Measurements from ENCODE around the gene ERVFRD-1. TPM values are rescaled to one million over a fixed set of nuclear protein-coding genes. Genes with fewer than 3 reads are reported as not detected.

The ERVFRD-1 gene
- total and polyA plus RNA-seq, 2 of the 13 experiments (the other 11 are each of a cell fraction or from before 2014, with no cell fraction given): not detected

GRCh38 chr6:11143394-11144371, 32.2 kb upstream of the ERVFRD-1 start (continued):
- TF ChIP-seq ELF4 (CRISPR knock-in tag; IDR thresholded peaks at IDR 0.05; ENCODE audit: borderline replicate concordance): no peak
- TF ChIP-seq NFKB2 (CRISPR knock-in tag; IDR thresholded peaks at IDR 0.05; ENCODE audit: borderline replicate concordance): no peak
- TF ChIP-seq ZNF292 (CRISPR knock-in tag; IDR thresholded peaks at IDR 0.05; ENCODE audit: borderline replicate concordance, low read depth): peak; percentile 64; the same call in 1 of the 2 replicates
- no peak for TF ChIP-seq ZNF775 (CRISPR knock-in tag; IDR thresholded peaks at IDR 0.05; ENCODE audit: borderline replicate concordance)
- TF ChIP-seq ZNF777 (CRISPR knock-in tag; IDR thresholded peaks at IDR 0.05): no peak
- TF ChIP-seq ZNF629 (CRISPR knock-in tag; conservative IDR thresholded peaks at IDR 0.05): peak; percentile 62; the same call in 1 of the 2 replicates
- peak; percentile 91 for TF ChIP-seq ZBTB26 (CRISPR knock-in tag; IDR thresholded peaks at IDR 0.05; ENCODE audit: borderline replicate concordance)
- peak; percentile 56; the same call in 1 of the 2 replicates for TF ChIP-seq PATZ1 (CRISPR knock-in tag; IDR thresholded peaks at IDR 0.05)
- peak; percentile 46; the same call in 1 of the 2 replicates for TF ChIP-seq RFXANK (CRISPR knock-in tag; IDR thresholded peaks at IDR 0.05)
- TF ChIP-seq KLF16 (CRISPR knock-in tag; IDR thresholded peaks at IDR 0.05): peak in 1 of 2 experiments; percentile 71; a peak in 2 of 4 replicates
- peak; percentile 67 for TF ChIP-seq ZNF329 (CRISPR knock-in tag; IDR thresholded peaks at IDR 0.05; ENCODE audit: low read depth)
- TF ChIP-seq ASH2L (IDR thresholded peaks at IDR 0.05; ENCODE audit: insufficient read length, low read depth, low read length): peak; percentile 48
- TF ChIP-seq NFE2L2 (IDR thresholded peaks at IDR 0.05; ENCODE audit: low read length): peak; percentile 92
- no peak for TF ChIP-seq MLLT10 (CRISPR knock-in tag; IDR thresholded peaks at IDR 0.05)
- TF ChIP-seq ZNF614 (CRISPR knock-in tag; IDR thresholded peaks at IDR 0.05; ENCODE audit: borderline replicate concordance): peak; percentile 86; the same call in 1 of the 2 replicates

Measured in HepG2 (cell line).